ENCODE measurements around the gene DLGAP4. TPM values are rescaled to one million over a fixed set of nuclear protein-coding genes. Genes with fewer than 3 reads are reported as not detected.

DLGAP4 gene
- total RNA-seq, 1 experiment from 2014 or later = 40.3 TPM

DNA sequence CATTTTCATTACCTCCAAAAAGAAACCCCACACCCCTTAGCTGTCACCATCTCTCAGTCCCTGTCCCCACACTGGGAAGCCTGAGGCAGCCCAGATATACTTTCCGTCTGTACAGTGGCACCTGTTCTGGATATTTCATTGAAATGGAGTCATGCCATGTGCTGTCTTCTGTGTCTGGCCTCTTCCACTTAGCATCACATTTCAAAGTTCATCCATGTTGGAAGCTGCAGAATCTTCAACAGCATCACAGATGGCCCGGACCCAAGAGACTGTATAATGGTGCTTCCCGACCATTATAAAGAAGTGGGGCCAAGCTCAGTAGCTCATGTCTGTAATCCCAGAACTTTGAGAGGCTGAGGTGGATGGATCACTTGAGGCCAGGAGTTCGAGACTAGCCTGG lies 58.4 kb downstream of the DLGAP4 start:
- Histone ChIP-seq H3K36me3 (ENCODE audit: control insufficient read depth in 1 of 2, insufficient read depth in 2 of 2, low read length in 2 of 2) (no peaks in the 10 kb centered on the region), H4K20me1 (ENCODE audit: insufficient read depth) (no peaks in the 10 kb centered on the region), H3K9ac (ENCODE audit: low read length) (no peak overlapping the region), H3K4me1 (ENCODE audit: control insufficient read depth in 1 of 2, insufficient read depth in 2 of 2, low read length in 2 of 2) (no peaks in the 10 kb centered on the region), H3K4me2 (ENCODE audit: low read length) (no peak overlapping the region), H3K9me2 (ENCODE audit: insufficient read depth) (no peaks in the 10 kb centered on the region), H3K27me3 (ENCODE audit: insufficient read depth, low read length) (0 out of 2 replicates have a peak, but pooled peaks cover 4% of the 10 kb centered on the region), H3K4me3 (replicated peaks in 1 of 2; ENCODE audit: low read depth in 1 of 2, low read length in 2 of 2) (no peak overlapping the region), H3K79me2 (ENCODE audit: insufficient read depth, low read length) (no peaks in the 10 kb centered on the region), H2AFZ (ENCODE audit: low read depth, low read length, poor library complexity, severe bottlenecking) (no peak overlapping the region), H3K9me3 (ENCODE audit: control insufficient read depth in 1 of 2, insufficient read depth in 1 of 2, low read depth in 1 of 2, low read length in 2 of 2) (no peaks in the 10 kb centered on the region), H3K27ac (ENCODE audit: low read depth, low read length) (no peak overlapping the region)
- DNase-seq (ENCODE audit: low read depth, low spot score) (no peak), ATAC-seq (no peak)
- BruUV-seq (replicated peaks) = no TSS peak
- ChIA-PET RAD21 (ENCODE audit: low non-redundant PET in 1 of 2, low total read pairs in 2 of 2, uncharacterized antibody in 2 of 2, unreplicated experiment in 2 of 2) (no interaction called here), CTCF (no interaction called here), POLR2A (no interaction called here)
- intact Hi-C loops (cut with micrococcal nuclease) = no loop called here
- no peak for TF ChIP-seq EGR1 (IDR thresholded peaks at IDR 0.05; ENCODE audit: low read depth)
- TF ChIP-seq, protein P1, sequence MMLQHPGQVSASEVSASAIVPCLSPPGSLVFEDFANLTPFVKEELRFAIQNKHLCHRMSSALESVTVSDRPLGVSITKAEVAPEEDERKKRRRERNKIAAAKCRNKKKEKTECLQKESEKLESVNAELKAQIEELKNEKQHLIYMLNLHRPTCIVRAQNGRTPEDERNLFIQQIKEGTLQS (IDR thresholded peaks at IDR 0.05) = no peak

DNA sequence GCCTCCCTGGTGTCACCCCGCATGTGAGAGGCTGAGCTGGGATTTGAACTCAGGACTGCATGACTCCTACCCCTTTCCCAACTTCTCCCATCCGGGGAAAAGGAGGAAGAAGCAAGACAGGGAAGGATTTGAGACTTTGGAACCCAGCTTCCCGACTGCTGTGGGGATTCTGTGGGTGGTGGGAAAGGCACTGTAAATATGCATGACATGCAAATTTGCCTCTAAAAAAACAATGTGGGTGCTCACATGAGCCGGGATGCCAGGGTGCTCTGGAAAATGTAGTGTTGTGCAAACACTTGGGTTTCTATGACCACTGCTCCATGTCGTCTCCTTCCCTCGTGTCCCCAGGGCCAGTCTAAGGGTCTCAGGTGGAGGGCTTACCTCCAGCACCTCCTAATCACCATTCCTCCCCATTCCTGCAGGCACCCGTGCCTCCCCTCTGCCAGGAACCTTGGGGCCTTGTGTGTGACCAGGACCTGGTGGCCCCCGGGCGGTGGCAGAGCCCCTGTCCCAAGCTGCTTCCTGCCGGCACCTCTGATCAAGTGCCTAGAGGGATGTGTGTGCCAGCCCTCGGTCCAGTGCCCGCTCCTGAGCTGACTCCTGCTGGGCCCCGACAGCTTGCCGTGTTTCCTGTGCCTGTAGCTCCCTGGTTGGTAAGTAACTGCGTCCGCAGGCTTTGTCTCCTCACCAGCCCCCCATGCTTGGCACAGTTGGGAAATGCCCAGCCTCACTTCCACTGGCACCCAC lies 60.7 kb downstream of the DLGAP4 start:
- no peak for DNase-seq (ENCODE audit: low read depth, low spot score)
- H3K9me3 ChIP-seq (ENCODE audit: control insufficient read depth in 1 of 2, insufficient read depth in 1 of 2, low read depth in 1 of 2, low read length in 2 of 2) = no peaks in the 10 kb centered on the region
- H3K79me2 ChIP-seq (ENCODE audit: insufficient read depth, low read length) = no peaks in the 10 kb centered on the region
- H3K9ac ChIP-seq (ENCODE audit: low read length) = no peak overlapping the region
- BruUV-seq (replicated peaks) = no TSS peak
- H3K4me1 ChIP-seq (ENCODE audit: control insufficient read depth in 1 of 2, insufficient read depth in 2 of 2, low read length in 2 of 2) = no peaks in the 10 kb centered on the region
- H3K4me2 ChIP-seq (ENCODE audit: low read length) = no peak overlapping the region
- H4K20me1 ChIP-seq (ENCODE audit: insufficient read depth) = no peaks in the 10 kb centered on the region
- intact Hi-C loops (cut with micrococcal nuclease) = no loop called here
- ChIA-PET POLR2A (no interaction called here), RAD21 (ENCODE audit: low non-redundant PET in 1 of 2, low total read pairs in 2 of 2, uncharacterized antibody in 2 of 2, unreplicated experiment in 2 of 2) (no interaction called here), CTCF (no interaction called here)
- no peak overlapping the region for H3K27ac ChIP-seq (ENCODE audit: low read depth, low read length)
- no peaks in the 10 kb centered on the region for H3K9me2 ChIP-seq (ENCODE audit: insufficient read depth)
- no peak overlapping the region for H2AFZ ChIP-seq (ENCODE audit: low read depth, low read length, poor library complexity, severe bottlenecking)
- no peak overlapping the region for H3K4me3 ChIP-seq (replicated peaks in 1 of 2; ENCODE audit: low read depth in 1 of 2, low read length in 2 of 2)
- 0 out of 2 replicates have a peak, but pooled peaks cover 4% of the 10 kb centered on the region for H3K27me3 ChIP-seq (ENCODE audit: insufficient read depth, low read length)
- no peaks in the 10 kb centered on the region for H3K36me3 ChIP-seq (ENCODE audit: control insufficient read depth in 1 of 2, insufficient read depth in 2 of 2, low read length in 2 of 2)
- no peak for TF ChIP-seq JUND (IDR thresholded peaks at IDR 0.05)
- no peak for TF ChIP-seq SIN3A (IDR thresholded peaks at IDR 0.05; ENCODE audit: low read depth)
- TF ChIP-seq, protein P2, sequence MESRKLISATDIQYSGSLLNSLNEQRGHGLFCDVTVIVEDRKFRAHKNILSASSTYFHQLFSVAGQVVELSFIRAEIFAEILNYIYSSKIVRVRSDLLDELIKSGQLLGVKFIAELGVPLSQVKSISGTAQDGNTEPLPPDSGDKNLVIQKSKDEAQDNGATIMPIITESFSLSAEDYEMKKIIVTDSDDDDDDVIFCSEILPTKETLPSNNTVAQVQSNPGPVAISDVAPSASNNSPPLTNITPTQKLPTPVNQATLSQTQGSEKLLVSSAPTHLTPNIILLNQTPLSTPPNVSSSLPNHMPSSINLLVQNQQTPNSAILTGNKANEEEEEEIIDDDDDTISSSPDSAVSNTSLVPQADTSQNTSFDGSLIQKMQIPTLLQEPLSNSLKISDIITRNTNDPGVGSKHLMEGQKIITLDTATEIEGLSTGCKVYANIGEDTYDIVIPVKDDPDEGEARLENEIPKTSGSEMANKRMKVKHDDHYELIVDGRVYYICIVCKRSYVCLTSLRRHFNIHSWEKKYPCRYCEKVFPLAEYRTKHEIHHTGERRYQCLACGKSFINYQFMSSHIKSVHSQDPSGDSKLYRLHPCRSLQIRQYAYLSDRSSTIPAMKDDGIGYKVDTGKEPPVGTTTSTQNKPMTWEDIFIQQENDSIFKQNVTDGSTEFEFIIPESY (IDR thresholded peaks at IDR 0.05; ENCODE audit: extremely low read depth, insufficient replicate concordance, low read length) = no peak
- TF ChIP-seq EGR1 (IDR thresholded peaks at IDR 0.05; ENCODE audit: low read depth) = no peak
- no peak for TF ChIP-seq ZFX (IDR thresholded peaks at IDR 0.05)
- TF ChIP-seq, protein P3, sequence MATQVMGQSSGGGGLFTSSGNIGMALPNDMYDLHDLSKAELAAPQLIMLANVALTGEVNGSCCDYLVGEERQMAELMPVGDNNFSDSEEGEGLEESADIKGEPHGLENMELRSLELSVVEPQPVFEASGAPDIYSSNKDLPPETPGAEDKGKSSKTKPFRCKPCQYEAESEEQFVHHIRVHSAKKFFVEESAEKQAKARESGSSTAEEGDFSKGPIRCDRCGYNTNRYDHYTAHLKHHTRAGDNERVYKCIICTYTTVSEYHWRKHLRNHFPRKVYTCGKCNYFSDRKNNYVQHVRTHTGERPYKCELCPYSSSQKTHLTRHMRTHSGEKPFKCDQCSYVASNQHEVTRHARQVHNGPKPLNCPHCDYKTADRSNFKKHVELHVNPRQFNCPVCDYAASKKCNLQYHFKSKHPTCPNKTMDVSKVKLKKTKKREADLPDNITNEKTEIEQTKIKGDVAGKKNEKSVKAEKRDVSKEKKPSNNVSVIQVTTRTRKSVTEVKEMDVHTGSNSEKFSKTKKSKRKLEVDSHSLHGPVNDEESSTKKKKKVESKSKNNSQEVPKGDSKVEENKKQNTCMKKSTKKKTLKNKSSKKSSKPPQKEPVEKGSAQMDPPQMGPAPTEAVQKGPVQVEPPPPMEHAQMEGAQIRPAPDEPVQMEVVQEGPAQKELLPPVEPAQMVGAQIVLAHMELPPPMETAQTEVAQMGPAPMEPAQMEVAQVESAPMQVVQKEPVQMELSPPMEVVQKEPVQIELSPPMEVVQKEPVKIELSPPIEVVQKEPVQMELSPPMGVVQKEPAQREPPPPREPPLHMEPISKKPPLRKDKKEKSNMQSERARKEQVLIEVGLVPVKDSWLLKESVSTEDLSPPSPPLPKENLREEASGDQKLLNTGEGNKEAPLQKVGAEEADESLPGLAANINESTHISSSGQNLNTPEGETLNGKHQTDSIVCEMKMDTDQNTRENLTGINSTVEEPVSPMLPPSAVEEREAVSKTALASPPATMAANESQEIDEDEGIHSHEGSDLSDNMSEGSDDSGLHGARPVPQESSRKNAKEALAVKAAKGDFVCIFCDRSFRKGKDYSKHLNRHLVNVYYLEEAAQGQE (IDR thresholded peaks at IDR 0.05; ENCODE audit: low read depth) = no peak
- no peak for TF ChIP-seq YY1 (IDR thresholded peaks at IDR 0.05; ENCODE audit: extremely low read depth, insufficient replicate concordance, low read depth, low read length)
- no peak for TF ChIP-seq RAD21 (IDR thresholded peaks at IDR 0.05; ENCODE audit: low read depth)
- no peak for ATAC-seq
